Stimulated activated CD4-positive, alpha-beta T cell treated with anti-CD3 and anti-CD28 coated beads, Interleukin-4, amount 100 ng/mL, for 24 hours (primary cell): ENCODE results near the gene IL23R.
"Not testable (repeated sequence)": the region's sequence is repeated elsewhere in the genome, so short reads cannot be mapped to it uniquely, and the experiment has no call there.

Experiments used
- DNase-seq: peaks from one replicate; pipeline ENCODE4 v3.0.0-alpha.2; 2020

IL23R gene

DNA sequence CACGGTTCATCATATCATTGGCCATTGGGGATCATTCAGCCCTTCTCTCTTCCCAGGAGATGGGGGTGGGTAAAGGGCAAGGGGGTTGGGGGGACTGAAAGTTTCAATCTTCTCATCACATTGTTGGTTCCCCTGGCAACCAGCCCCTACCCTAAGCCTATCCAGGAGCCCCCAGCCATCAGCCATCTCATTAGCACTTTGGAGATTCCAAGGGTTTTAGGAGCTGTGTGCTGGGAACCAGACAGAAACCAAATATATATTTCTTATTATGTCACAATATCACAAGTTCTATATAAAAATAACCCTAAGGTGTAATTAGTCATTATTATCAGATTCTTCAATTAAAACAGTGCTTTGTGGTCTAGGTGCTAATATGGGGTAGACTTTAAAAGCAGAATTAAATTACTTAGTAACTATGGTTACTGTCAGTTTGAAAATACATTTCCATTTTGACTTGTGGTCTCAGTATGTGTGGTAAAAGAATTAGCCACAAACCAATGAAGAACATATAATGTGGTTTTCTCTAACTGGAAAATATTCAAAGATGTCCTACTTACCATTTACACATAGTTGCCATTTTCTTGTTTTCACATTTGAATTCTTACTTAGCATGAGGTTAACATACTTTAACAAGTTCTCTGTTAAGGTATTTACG, 28.1 kb downstream of the IL23R start:
- DNase-seq = no peak

DNA sequence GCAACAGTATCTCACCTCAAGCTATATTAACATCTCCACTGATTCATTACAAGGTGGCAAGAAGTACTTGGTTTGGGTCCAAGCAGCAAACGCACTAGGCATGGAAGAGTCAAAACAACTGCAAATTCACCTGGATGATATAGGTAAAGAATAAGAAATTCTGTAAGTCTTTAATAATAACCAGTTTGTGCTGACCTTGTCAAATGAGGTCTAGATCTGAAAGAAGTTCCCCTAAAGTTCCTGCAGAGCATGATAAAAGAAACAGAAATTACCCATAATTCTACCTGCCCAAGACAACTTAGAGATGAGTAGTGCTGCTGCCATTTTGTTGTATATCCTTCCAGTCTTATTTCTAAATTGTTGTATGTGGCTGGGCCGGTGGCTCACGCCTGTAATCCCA, 34.5 kb downstream of the IL23R start:
- no peak for DNase-seq

DNA sequence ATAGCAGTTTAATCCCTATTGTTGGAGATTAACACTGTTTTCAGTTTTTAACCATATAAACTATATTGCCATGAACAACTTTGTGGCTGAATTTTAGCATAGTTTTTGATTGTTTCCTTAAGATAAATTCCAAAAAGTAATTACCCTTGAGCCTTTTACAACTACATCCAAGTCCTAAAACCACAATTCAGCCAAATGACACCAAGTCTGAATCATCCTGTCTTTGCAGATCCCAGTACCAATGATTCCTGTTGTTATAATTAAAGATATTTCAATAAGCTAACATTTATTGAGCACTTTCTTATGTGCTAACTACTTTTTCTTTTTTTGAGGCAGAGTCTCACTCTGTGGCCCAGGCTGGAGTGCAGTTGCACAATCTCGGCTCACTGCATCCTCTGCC, 35.6 kb downstream of the IL23R start:
- no peak for DNase-seq

DNA sequence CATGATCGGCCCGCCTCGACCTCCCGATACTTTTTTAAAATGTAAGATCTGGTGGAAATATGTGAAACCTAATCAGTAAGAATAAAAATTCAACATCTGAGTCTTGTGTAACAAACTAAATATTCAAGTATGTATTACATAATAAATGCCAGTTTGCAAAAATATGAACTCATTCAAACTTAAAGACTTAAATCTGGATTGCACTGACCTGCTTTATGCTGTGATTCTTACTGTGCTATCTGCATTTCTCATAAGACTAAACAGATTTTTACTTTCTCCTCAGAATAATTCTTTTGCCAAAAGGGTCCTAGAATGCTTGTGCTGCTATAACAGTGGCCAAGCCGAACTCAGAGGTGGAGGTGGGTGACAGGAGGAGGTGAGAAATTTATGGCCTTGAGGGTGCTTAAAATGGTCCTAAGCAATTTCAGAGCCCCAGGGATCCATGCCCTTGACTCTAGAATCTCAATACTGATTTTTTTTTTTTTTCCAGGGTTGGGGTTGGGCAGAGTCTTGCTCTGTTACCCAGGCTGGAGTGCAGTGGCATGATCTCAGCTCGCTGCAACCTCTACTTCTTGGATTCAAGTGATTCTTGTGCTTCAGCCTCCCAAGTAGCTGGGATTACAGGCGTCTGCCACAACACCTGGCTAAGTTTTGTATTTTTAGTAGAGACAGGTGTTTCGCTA, 38.2 kb downstream of the IL23R start:
- DNase-seq = no peak

DNA sequence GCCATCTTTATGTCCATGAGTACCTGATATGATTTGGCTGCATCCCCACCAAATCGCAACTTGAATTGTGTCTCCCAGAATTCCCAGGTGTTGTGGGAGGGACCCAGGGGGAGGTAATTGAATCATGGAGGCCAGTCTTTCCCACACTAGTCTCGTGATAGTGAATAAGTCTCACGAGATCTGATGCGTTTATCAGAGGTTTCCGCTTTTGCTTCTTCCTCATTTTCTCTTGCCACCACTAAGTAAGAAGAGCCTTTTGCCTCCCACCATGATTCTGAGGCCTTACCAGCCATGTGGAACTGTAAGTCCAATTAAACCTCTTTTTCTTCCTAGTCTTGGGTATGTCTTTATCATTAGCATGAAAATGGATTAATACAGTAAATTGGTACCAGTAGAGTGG, 41.1 kb downstream of the IL23R start:
- DNase-seq = not testable (repeated sequence)

DNA sequence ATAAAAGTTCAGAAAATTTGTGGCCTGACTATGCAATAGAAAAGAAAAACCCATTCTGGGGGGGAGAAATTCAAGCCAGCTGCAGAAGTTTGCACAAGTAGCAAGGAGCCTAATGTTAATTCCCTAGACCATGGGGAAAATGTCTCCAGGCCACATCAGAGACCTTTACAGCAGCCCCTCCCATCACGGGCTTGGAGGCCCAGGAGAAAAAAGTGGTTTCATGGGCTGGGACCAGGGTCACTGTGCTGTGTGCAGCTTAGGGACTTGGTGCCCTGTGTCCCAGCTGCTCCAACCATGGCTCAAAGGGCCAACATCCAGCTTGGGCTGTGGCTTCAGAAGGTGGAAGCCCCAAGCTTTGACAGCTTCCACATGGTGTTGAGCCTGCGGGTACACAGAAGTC, 42.0 kb downstream of the IL23R start:
- DNase-seq = no peak

DNA sequence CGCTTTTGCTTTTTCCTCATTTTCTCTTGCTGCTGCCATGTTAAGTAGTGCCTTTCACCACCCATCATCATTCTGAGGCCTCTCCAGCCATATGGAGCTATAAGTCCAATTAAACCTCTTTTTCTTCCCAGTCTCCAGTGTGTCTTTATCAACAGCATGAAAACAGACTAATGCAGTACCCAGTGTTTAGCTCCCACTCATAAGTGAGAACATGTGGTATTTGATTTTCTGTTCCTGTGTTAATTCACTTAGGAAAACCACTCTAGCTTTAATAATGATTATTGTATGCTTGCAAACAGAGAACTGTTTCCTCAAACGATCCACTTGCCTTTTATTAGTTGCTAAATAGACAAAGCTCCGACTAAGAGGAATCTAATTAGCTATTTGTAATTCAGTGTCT, 43.3 kb downstream of the IL23R start:
- DNase-seq = no peak

DNA sequence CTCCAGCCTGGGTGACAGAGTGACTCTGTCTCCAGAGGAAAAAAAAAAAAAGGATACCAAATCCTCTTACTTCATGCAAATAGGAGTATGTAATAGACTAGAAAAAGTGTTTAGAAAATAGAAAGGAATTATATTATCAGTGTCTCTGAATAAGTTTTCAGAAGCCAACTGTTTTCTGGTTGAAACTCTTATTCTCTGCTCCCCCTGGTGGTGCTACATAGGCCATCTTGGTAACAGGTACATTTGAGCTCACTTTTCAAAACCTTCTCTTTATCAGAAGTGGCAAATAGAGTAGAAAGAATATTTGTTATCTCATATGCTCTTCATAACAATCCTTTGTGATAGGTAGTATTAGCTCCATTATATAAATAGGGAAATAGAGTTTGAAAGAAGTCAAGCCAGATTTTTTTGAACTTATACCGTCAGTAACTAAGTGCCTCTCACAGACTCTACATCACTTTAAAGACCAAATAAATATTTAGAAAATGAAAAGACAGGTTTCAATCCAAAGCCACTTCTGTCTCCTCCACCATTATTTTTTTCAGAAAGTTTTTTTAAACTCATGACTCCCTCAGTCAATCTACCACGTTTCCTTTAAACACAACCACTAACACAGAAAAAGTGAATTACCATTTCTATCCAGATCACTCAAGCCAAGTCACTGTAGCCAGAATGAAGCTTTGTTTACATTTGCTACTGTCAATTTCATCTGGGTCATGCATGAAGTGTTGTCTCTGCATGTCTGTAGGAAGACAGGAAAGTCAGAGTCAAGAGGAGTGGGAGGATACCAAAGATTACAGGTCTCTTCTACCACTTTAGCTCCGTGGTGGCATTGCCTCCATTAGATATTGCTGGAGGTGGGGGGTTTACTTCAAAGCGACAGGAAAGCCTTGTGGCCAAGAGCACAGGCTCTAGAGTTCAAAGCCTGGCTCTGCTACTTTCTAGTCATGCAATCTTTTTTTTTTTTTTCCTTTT, 45.6 kb downstream of the IL23R start:
- peak; percentile 67 for DNase-seq

DNA sequence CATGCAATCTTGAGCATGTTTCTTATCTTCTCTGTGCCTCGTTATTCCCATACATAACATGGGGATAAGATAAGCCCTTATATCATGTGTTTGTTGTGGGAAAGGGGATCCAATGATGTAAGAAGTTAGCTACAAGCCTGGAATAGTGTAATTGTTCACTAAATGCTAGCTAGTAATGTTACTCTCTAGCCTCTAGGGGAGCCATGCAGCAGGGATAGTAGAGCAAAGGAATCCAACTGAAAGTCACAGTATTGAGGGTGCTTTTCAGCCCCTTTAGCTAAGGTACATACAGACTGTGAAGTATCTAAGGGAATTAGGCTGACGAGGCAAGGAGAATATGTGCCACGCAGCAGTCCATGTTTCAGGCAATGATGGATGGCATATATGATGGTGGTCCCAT, 46.9 kb downstream of the IL23R start:
- DNase-seq = no peak

DNA sequence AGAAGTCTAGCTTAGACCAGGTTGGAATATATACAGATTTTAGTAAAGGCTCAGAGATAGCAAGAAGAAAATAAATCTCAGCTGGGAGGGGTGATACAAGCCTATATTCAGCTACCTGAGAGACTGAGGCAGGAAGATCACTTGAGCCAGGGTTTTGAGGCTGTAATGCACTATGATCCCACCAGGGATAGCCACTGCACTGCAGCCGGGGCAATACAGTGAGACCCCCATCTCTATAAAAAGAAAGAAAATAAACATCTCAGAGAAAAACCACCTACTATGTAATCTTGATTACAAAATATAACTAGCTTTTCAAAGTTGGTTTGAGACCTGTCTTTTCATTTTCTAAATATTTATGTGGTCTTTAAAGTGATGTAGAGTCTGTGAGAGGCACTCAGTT, 47.7 kb downstream of the IL23R start:
- DNase-seq = no peak

DNA sequence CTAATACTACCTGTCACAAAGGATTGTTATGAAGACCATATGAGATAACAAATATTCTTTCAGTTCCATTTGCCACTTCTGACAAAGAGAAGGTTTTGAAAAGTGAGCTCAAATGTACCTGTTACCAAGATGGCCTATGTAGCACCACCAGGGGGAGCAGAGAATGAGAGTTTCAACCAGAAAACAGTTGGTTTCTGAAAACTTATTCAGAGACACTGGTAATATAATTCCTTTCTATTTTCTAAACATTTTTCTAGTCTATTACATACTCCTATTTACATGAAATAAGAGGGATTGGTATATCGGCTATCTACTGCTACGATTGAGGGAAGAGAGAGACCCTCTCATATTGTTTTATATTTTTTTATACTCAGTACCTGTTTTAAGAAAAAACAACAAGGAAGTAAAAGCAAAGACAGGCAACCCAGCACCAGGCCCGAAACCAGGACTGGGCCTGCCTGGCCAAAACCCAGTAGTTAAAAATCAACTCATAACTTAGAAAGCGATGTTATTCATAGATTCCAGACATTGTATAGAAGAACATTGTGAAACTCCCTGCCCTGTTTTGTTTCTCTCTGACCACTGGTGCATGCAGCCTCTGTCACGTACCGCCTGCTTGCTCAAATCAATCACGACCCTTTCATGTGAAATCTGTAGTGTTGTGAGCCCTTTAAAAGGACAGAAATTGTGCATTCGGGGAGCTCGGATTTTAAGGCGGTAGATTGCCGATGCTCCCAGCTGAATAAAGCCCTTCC, 48.3 kb downstream of the IL23R start:
- DNase-seq = peak; percentile 72

DNA sequence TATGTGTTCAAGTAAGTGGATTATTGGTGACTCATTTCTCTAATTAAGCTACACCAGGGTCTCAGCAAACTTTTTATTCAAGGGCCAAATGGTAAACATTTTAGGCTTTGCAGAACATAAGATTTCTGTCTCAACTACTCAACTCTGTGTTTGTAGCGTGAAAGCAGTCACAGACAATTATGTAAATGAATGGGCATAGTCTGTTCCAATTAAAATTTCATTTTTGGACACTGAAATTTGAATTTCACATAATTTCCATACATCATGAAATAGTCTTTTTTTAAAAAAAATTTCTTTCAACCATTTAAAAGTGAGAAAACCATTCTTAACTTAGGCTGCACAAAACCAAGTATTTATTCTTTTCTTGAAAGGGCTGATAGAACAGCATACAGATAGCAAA, 50.1 kb downstream of the IL23R start:
- DNase-seq = no peak

DNA sequence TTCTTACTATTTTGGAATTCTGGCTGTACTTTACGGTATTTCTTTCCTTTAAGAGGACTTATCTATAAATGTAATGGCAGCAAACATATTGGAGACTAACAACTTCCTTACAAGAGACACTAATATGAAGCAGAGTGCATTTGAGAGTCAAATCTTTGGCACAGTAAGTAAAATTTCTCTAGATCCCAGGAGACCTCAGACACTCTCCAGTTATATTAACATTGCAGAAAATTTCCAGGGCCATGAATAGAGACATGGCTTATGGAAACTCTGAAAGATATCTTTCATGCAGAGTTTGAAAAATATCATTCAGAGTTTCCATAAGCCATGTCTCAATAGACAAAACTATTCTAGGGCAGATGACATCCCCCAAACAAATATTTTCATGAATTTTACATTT, 51.2 kb downstream of the IL23R start:
- DNase-seq = no peak

DNA sequence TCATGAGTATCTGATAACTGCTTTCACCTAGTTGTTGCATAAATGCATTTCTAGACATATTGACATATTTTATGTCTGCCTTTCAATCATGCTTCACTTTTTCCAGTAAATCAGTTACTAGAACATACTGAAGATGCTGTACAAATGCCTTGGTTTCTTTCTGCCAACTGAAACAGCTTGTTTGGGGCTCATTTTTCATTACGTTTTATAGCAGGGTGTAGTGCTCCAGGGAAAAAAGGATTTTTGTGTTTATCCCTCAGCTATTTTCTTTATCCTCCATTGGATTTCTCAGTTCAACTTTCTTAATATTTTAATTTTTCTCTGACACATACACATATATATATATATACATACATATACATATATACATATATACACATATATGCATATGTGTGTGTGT, 51.7 kb downstream of the IL23R start:
- no peak for DNase-seq

DNA sequence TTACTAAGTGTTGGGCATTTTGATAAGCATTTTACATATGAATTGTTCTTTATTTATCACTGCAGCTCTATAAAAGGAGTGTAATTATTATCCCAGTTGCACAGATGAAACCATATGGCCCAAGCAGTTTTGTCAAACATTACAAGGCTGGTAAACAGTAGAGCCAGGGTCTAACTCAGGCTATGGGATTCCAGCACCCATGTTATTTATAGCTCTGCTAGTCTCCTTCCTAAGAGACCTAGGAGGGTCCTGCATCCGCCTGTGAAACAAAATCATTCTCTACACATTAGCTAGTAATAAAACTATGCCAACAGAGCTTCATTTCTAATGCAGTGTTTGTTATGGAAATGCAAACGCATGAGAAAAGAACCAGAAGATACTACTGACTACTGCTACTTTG, 58.6 kb downstream of the IL23R start:
- DNase-seq = no peak

DNA sequence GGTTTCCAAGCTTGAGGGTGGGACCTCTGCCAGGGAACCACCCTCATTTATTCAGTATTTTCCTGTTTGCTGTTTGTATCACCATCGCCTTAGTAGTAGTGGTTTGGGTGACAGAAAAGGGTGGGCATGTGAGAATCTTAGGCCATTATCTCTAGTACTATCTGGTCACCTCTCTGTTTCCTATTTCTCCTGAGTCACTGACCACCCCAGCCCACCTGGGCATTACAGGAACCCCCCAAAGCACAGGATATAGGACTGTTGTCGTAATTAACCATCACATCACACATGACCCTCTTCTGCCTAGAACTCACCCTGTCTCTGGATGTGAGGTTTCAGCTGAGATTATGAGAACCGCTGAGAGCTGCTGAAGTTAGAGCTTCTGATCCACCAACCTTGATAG, 60.4 kb downstream of the IL23R start:
- no peak for DNase-seq

DNA sequence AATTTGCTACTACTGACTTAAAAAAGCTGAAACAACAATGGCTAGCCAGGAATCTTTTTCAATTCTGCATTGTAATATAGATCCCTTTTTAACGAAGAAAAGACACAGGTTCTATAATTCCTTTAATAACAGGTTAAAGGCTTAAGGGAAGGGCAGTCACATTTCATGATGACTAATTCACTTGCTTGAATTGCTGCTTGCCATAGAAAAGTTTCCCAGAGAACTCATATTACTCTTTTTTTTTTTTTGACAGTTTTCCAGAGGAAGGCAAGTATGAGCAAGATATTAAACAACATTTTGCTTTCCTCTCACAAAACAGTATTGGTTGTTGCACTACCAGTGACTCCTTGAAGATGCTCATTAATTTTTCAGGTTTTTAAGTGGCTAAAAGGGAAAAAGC, 60.9 kb downstream of the IL23R start:
- no peak for DNase-seq

DNA sequence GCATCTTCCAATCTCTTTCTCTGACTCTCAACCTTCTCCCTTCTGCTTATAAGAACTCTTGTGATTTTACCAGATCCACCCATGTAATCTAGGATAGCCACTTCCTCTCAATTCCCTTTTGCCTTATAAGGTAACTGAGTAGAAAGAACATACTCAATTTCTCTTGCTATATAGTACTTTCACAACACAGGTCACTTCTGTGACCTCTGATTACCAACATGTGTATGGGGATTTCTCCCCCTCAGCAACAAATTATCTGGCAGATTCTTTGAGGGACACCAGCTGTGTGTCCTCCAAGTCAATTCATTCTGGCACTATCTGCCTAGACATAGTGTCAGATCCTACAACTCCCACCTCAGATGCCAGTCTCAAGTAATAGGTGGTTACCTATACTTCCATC, 62.5 kb downstream of the IL23R start:
- DNase-seq = no peak

DNA sequence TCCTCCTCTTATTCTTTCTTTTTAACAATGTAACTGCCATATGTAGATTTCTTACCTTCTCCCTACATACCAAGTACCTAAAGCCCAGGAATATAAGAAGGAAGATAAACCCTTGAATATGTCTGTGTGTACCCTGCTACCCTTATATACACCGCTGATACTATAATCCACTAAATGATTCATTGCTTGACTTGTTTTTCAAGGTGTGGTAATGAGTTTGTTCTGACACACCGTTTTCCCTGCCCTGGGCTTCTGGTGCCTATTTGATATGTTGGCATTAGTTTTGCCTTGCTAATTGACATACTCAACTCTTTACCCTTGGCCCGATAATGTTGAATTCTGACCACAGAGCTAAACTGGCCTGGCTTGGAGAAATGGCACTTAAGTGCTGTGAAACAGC, 64.3 kb downstream of the IL23R start:
- DNase-seq = no peak

DNA sequence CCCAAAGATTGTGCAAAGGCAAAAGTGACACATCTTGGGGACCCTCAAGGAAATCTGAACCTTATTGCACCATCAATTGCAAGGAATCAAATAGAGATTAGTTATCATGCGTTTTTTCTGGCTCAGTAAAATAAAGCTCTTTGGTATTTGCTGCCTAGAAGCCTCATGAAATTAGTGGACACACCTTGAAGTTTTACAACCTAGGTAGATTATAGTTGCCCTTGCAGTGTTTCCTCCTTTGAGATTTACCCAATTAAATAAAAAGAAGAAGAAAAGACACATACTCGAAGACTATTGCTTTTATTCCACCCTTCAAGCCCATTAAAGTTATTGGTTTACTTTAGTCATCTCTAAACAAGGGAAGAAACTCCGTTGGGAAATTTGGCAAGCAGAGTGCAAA, 70.0 kb downstream of the IL23R start:
- no peak for DNase-seq

DNA sequence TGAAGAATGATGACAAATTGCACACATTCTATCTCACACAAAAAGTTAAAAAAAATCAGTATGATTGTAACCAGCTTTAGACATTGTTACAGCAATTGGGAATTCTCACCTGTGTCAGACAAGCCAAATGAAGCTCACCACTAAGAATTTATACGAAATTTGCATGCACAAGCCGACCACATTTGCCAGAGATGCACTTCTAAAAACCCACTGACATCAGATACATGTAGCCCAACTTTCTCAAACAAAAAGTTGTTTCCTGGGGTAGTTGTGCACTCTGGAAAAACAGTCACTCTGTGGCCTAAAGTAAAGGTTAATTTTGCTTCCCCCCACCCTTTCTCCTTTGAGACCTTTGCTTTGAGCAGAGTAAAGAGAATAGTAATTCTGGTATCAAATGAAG, 73.5 kb downstream of the IL23R start:
- DNase-seq = no peak

DNA sequence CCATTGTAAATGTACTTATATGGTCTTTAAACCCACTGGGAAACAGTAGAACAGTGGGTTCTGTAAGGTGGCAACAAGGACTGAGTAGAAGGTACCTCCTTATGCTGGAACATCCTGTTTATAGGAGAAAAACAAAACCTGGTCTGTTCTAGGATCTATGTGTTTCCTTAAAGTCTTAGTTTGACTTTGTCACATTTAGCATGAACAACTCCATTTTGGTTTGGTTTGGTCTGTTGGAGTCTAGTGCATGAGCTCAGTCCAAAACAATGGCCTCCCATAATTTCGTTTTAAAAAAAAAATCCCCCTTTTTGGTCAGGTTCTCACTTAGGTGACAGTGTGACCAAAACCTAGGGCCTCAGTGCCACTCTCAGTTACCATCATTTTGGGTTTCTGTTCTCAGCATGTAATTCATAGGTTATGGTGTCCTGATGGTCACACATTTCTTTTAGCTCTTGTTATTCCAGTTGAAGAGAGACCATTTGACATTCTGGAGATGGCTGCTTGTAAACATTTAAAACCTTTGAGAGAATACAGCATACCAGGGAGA, 75.0 kb downstream of the IL23R start:
- DNase-seq = no peak

DNA sequence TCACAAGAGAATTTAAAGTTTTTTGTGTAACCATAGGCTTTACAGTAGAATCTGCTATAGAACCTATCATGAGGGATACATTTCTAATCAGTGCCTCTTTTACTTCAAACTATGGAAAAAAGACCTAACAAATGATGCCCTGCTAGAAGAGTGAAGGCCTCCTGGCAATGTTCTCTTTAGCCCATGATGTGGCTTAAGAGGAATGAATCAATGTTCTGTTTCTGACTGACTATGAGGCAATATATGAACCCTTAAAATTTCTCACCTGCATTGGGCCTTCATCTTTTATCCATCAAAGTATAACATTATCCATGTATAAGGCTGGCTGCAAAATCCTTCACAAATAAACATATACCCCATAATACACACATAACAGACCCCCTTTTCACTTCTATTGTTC, 75.8 kb downstream of the IL23R start:
- no peak for DNase-seq
